ENCODE results near the gene ATP11A. TPM values are rescaled to one million over a fixed set of nuclear protein-coding genes. Genes with fewer than 3 reads are reported as not detected.

The ATP11A gene
- total RNA-seq, 1 donor from 2014 or later = 90.4 TPM

DNA sequence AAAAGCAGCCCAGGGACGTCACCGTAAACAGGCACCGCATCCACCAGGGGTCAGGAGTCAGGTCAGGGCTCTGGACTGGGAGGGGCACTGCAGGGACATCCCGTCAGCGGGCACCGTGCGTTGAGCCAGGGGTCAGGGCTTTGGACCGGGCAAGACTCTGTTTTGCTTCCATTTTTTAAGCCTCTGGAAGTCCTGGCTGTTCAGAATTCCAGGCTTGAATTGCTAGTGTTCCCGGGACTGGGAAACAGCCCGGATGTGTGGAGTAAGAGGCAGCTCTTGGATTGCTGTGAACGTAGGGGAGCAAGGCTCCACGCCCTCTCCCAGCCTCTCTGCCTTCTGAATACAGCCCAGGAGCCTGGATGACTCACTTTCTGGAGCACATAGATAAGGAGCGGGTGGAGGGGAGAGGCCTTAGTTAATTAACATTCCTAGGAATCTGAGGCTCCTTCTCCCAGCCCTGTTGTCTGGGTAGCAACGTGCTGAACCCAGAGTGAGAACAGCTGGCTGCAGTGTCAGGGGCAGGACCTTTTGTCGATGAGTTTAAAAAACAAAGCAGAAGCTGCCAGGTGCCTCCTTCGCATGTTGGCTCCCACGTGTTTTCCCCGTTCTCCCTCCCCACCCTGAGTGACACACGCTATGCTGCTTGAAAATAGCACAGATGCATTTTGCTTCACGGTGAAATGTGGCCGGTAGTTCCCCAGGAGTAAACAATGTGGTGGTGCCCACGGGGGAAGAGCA lies 21.9 kb downstream of the ATP11A start:
- DNase-seq (ENCODE audit: low spot score) = no peak
- H3K9me3 Mint-ChIP-seq = no peaks in the 10 kb centered on the region
- H3K4me3 Mint-ChIP-seq = no peak overlapping the region
- H3K27ac Mint-ChIP-seq = no peak overlapping the region
- no peaks in the 10 kb centered on the region for H3K36me3 Mint-ChIP-seq (ENCODE audit: low read depth)
- H3K4me1 Mint-ChIP-seq (ENCODE audit: low read depth) = peaks cover 10% of the 10 kb centered on the region
- no peaks in the 10 kb centered on the region for H3K27me3 Mint-ChIP-seq (ENCODE audit: insufficient read depth)
- intact Hi-C loops (cut with micrococcal nuclease) = no loop called here

GRCh38 chr13:112712451-112713207 lies 22.8 kb downstream of the ATP11A start:
- intact Hi-C loops (cut with micrococcal nuclease) = no loop called here
- no peak for DNase-seq (ENCODE audit: low spot score)
- Mint-ChIP-seq H3K36me3 (ENCODE audit: low read depth) (no peaks in the 10 kb centered on the region), H3K27me3 (ENCODE audit: insufficient read depth) (no peaks in the 10 kb centered on the region), H3K27ac (no peak overlapping the region), H3K4me1 (ENCODE audit: low read depth) (peaks cover 10% of the 10 kb centered on the region), H3K4me3 (no peak overlapping the region), H3K9me3 (no peaks in the 10 kb centered on the region)

DNA sequence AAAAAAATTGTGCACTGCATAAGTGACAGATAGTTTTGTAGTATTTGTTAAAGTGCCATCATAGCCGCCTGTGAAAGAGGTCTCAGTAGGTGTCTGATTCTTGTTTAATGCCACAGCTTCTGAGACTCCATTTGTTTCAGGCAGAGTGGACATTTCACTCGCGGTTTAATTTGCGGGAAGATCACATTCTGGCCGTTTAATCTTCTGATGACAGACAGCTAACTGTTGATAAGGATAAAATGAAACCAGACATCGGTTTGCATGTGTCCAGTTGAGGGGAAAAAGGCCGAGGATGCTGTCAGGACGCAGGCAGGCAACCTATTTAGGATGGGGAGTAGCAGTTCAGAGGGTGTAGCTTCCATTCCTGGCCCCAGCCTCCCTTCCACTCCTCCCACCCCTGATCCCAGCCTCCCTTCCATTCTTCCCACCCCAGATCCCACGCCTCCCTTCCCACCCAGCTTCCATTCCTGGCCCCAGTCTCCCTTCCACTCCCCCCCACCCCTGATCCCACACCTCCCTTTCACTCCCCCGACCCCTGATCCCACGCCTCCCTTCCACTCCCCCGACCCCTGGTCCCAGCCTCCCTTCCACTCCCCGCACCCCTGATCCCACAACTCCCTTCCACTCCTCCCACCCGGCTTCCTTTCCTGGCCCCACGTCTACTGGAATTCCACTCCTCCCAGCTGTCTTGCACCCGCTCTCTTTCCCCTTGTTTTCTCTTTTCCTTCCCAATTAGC lies 23.8 kb downstream of the ATP11A start:
- intact Hi-C loops (cut with micrococcal nuclease) = no loop called here
- no peaks in the 10 kb centered on the region for H3K9me3 Mint-ChIP-seq
- no peak for DNase-seq (ENCODE audit: low spot score)
- H3K27ac Mint-ChIP-seq = no peak overlapping the region
- no peaks in the 10 kb centered on the region for H3K36me3 Mint-ChIP-seq (ENCODE audit: low read depth)
- no peak overlapping the region for H3K4me3 Mint-ChIP-seq
- H3K4me1 Mint-ChIP-seq (ENCODE audit: low read depth) = peaks cover 10% of the 10 kb centered on the region
- H3K27me3 Mint-ChIP-seq (ENCODE audit: insufficient read depth) = no peaks in the 10 kb centered on the region

DNA sequence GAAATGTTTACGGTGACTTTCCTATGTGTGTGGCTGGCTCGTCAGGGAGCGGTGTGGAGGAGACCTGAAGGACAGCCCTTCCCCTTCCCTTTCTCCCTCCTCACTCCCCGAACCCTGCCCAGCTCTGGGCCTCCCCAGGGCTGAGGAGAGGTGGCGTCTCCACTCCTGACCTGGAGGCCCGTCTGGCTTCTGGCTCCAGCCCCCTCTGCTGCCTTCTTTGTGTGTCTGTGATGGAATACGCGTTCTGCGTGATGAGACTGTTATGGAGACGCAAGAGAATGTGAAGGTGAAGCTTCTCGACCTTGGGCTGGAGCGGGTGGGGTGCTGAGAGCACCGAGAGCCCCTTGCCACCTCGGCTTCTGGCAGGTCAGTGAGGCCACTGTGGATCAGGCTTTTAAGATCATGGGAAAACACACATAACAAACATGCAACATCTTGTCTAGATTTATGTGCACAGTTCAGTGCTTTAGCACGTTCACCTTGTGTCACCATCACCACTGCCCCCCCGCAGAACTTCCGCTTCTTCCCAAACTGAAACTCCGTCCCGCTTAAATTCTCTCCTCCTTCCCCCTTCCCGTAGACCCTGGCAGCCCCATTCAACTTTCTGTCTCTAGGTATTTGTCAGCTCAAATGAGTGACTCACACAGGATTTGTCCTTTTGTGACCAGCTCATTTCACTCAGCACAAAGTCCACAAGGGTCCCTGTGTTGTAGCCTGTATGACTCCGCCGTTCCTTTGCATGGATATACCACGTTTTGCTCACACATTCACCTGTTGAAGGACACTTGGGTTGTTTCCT lies 24.7 kb downstream of the ATP11A start:
- Mint-ChIP-seq H3K36me3 (ENCODE audit: low read depth) (peaks cover 3% of the 10 kb centered on the region), H3K27ac (no peak overlapping the region), H3K4me1 (ENCODE audit: low read depth) (peaks cover 6% of the 10 kb centered on the region), H3K9me3 (no peaks in the 10 kb centered on the region), H3K27me3 (ENCODE audit: insufficient read depth) (no peaks in the 10 kb centered on the region), H3K4me3 (no peak overlapping the region)
- intact Hi-C loops (cut with micrococcal nuclease) = no loop called here
- no peak for DNase-seq (ENCODE audit: low spot score)

GRCh38 chr13:112715210-112715609 lies 25.4 kb downstream of the ATP11A start:
- Mint-ChIP-seq H3K4me1 (ENCODE audit: low read depth) (peaks cover 6% of the 10 kb centered on the region), H3K9me3 (no peaks in the 10 kb centered on the region), H3K27ac (no peak overlapping the region), H3K36me3 (ENCODE audit: low read depth) (peaks cover 3% of the 10 kb centered on the region), H3K27me3 (ENCODE audit: insufficient read depth) (no peaks in the 10 kb centered on the region), H3K4me3 (no peak overlapping the region)
- no peak for DNase-seq (ENCODE audit: low spot score)
- intact Hi-C loops (cut with micrococcal nuclease) = no loop called here

DNA sequence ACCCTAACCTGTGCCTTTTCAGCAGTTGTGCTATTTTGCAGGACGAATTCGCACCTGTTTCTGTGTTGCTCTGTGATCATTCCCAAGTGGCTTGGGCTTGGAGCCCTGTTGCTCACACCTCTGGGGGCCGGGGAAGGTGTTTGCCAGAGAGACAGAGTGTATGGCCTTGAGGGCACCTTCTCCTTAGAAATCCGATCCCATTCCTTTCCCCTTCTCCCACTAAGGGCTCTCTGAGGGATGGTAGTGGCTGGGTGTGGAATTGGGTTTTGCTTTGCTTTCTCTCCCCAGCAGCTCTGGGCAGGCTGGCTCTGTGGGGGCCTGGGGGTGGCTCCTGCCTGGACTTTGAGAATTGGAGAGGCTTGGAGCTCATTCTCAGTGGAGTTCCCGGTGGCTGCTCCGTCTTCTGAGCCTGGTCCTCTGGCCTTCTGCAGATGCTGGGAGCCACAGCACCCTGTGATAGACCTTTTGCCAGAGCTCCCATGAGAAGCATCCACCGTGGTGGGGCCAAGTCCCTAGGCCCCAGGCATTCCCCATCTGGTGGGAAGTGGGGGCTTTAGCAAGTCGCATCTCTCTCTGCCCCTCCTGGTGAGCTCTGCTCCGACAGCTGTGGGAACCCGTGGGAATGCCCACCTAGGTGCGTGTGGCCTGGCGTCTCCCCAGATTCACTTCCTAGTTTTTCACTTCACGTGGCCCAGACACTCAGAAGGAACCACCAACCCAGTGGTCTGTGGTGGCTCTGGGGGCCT lies 26.1 kb downstream of the ATP11A start:
- DNase-seq (ENCODE audit: low spot score) = no peak
- Mint-ChIP-seq H3K4me3 (no peak overlapping the region), H3K9me3 (no peaks in the 10 kb centered on the region), H3K27me3 (ENCODE audit: insufficient read depth) (no peaks in the 10 kb centered on the region), H3K4me1 (ENCODE audit: low read depth) (peaks cover 6% of the 10 kb centered on the region), H3K36me3 (ENCODE audit: low read depth) (peaks cover 3% of the 10 kb centered on the region), H3K27ac (no peak overlapping the region)
- intact Hi-C loops (cut with micrococcal nuclease) = no loop called here

DNA sequence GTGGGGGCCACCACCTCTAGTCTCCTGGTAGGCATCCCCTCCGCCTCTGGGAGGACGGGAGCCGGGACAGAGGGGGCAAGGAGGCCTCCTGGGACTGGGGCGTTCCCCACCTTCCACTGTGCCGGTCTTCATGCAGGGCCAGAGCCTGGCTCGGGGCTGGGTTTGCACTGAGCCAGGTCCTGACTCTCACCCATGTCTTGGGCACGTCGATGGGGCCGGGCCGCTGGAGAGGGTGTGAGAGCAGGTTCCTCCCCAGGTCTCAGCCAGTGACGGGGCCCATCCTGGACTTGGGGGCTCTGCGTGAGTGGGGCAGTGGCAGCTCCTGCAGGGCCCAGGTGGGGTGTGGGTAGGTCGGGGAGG lies 26.6 kb downstream of the ATP11A start:
- no peak for DNase-seq (ENCODE audit: low spot score)
- no peaks in the 10 kb centered on the region for H3K9me3 Mint-ChIP-seq
- peaks cover 4% of the 10 kb centered on the region for H3K4me1 Mint-ChIP-seq (ENCODE audit: low read depth)
- H3K4me3 Mint-ChIP-seq = no peak overlapping the region
- H3K36me3 Mint-ChIP-seq (ENCODE audit: low read depth) = peaks cover 3% of the 10 kb centered on the region
- no peaks in the 10 kb centered on the region for H3K27me3 Mint-ChIP-seq (ENCODE audit: insufficient read depth)
- no peak overlapping the region for H3K27ac Mint-ChIP-seq
- intact Hi-C loops (cut with micrococcal nuclease) = no loop called here

GRCh38 chr13:112716841-112717520 lies 27.1 kb downstream of the ATP11A start:
- Mint-ChIP-seq H3K27me3 (ENCODE audit: insufficient read depth) (no peaks in the 10 kb centered on the region), H3K27ac (peak overlapping the region; percentile 38), H3K4me3 (no peak overlapping the region), H3K9me3 (no peaks in the 10 kb centered on the region), H3K4me1 (ENCODE audit: low read depth) (no peaks in the 10 kb centered on the region), H3K36me3 (ENCODE audit: low read depth) (peaks cover 3% of the 10 kb centered on the region)
- DNase-seq (ENCODE audit: low spot score) = no peak
- intact Hi-C loops (cut with micrococcal nuclease) = no loop called here

GRCh38 chr13:112718318-112718717 lies 28.5 kb downstream of the ATP11A start:
- peaks cover 3% of the 10 kb centered on the region for H3K36me3 Mint-ChIP-seq (ENCODE audit: low read depth)
- no peaks in the 10 kb centered on the region for H3K9me3 Mint-ChIP-seq
- DNase-seq (ENCODE audit: low spot score) = no peak
- intact Hi-C loops (cut with micrococcal nuclease) = no loop called here
- H3K27ac Mint-ChIP-seq = no peak overlapping the region
- H3K4me3 Mint-ChIP-seq = no peak overlapping the region
- H3K4me1 Mint-ChIP-seq (ENCODE audit: low read depth) = peaks cover 7% of the 10 kb centered on the region
- H3K27me3 Mint-ChIP-seq (ENCODE audit: insufficient read depth) = no peaks in the 10 kb centered on the region

GRCh38 chr13:112719016-112719415 lies 29.2 kb downstream of the ATP11A start:
- H3K27me3 Mint-ChIP-seq (ENCODE audit: insufficient read depth) = no peaks in the 10 kb centered on the region
- H3K4me3 Mint-ChIP-seq = no peak overlapping the region
- peaks cover 3% of the 10 kb centered on the region for H3K36me3 Mint-ChIP-seq (ENCODE audit: low read depth)
- no peak overlapping the region for H3K27ac Mint-ChIP-seq
- peaks cover 7% of the 10 kb centered on the region for H3K4me1 Mint-ChIP-seq (ENCODE audit: low read depth)
- DNase-seq (ENCODE audit: low spot score) = no peak
- intact Hi-C loops (cut with micrococcal nuclease) = no loop called here
- no peaks in the 10 kb centered on the region for H3K9me3 Mint-ChIP-seq

GRCh38 chr13:112719556-112719955 lies 29.7 kb downstream of the ATP11A start:
- H3K9me3 Mint-ChIP-seq = no peaks in the 10 kb centered on the region
- peaks cover 3% of the 10 kb centered on the region for H3K36me3 Mint-ChIP-seq (ENCODE audit: low read depth)
- no peak overlapping the region for H3K27ac Mint-ChIP-seq

GRCh38 chr13:112720251-112720650 lies 30.4 kb downstream of the ATP11A start:
- H3K27me3 Mint-ChIP-seq (ENCODE audit: insufficient read depth) = no peaks in the 10 kb centered on the region
- intact Hi-C loops (cut with micrococcal nuclease) = no loop called here
- no peak overlapping the region for H3K4me3 Mint-ChIP-seq
- peaks cover 3% of the 10 kb centered on the region for H3K36me3 Mint-ChIP-seq (ENCODE audit: low read depth)
- DNase-seq (ENCODE audit: low spot score) = no peak
- H3K27ac Mint-ChIP-seq = no peak overlapping the region
- no peaks in the 10 kb centered on the region for H3K9me3 Mint-ChIP-seq
- peaks cover 11% of the 10 kb centered on the region for H3K4me1 Mint-ChIP-seq (ENCODE audit: low read depth)

More at GRCh38 chr13:112719556-112719955, 29.7 kb downstream of the ATP11A start:
- no peak for DNase-seq (ENCODE audit: low spot score)
- no peaks in the 10 kb centered on the region for H3K27me3 Mint-ChIP-seq (ENCODE audit: insufficient read depth)
- intact Hi-C loops (cut with micrococcal nuclease) = no loop called here
- peaks cover 7% of the 10 kb centered on the region for H3K4me1 Mint-ChIP-seq (ENCODE audit: low read depth)
- H3K4me3 Mint-ChIP-seq = no peak overlapping the region

All from activated T-helper 1 cell treated with anti-CD3 and anti-CD28 coated beads, Interleukin-12 subunit alpha, Interleukin-12 subunit beta, Interleukin-2, Interleukin-4 antibody, amounts not matched to agents 30 ng/mL and 10 ng/mL and 1 ng/mL, durations not matched to agents 14 hours and 24 hours and 36 hours (primary cell).